ENCODE data around the gene SENP6.
"Not testable (repeated sequence)": the region's sequence is repeated elsewhere in the genome, so short reads cannot be mapped to it uniquely, and the experiment has no call there.

Gene SENP6

GRCh38 chr6:75601304-75602245 is at the start of gene SENP6:
TSS of gene SENP6 (plus strand) at chr6:75601880. CDS start at chr6:75602525, 645 bp downstream.
- DNase-seq, result peak; percentile 64

GRCh38 chr6:75556240-75556639 is 45.4 kb upstream of the SENP6 start:
- DNase-seq, result no peak

GRCh38 chr6:75557068-75557467 is 44.6 kb upstream of the SENP6 start:
- no peak for DNase-seq

GRCh38 chr6:75563032-75563431 is 38.6 kb upstream of the SENP6 start:
- DNase-seq, result no peak

- no peak for DNase-seq
Observed at GRCh38 chr6:75566137-75566767, 35.4 kb upstream of the SENP6 start.

- DNase-seq, result no peak
Observed at GRCh38 chr6:75568100-75568499, 33.6 kb upstream of the SENP6 start.

GRCh38 chr6:75568965-75569364 is 32.7 kb upstream of the SENP6 start:
- no peak for DNase-seq

- not testable (repeated sequence) for DNase-seq
Observed at GRCh38 chr6:75570671-75571070, 31.0 kb upstream of the SENP6 start.

GRCh38 chr6:75572072-75572471 is 29.6 kb upstream of the SENP6 start:
- no peak for DNase-seq

- DNase-seq, result no peak
Observed at GRCh38 chr6:75579951-75580350, 21.7 kb upstream of the SENP6 start.

- no peak for DNase-seq
Observed at GRCh38 chr6:75581231-75581630, 20.4 kb upstream of the SENP6 start.

- DNase-seq, result not testable (repeated sequence)
Observed at GRCh38 chr6:75584552-75584951, 17.1 kb upstream of the SENP6 start.

- DNase-seq, result no peak
Observed at GRCh38 chr6:75588948-75589347, 12.7 kb upstream of the SENP6 start.

GRCh38 chr6:75590370-75590769 is 11.3 kb upstream of the SENP6 start:
- no peak for DNase-seq

GRCh38 chr6:75596380-75596779 is 5.3 kb upstream of the SENP6 start:
- DNase-seq, result not testable (repeated sequence)

- peak; percentile 33 for DNase-seq
Observed at GRCh38 chr6:75600768-75601167, 912 bp upstream of the SENP6 start.

- DNase-seq, result peak; percentile 55
Observed at GRCh38 chr6:75602246-75603105, 796 bp downstream of the SENP6 start.

- peak; percentile 44 for DNase-seq
Observed at GRCh38 chr6:75603106-75603420, 1.4 kb downstream of the SENP6 start.

- DNase-seq, result no peak
Observed at GRCh38 chr6:75604294-75604693, 2.6 kb downstream of the SENP6 start.

- DNase-seq, result no peak
Observed at GRCh38 chr6:75605635-75606034, 4.0 kb downstream of the SENP6 start.

- no peak for DNase-seq
Observed at GRCh38 chr6:75608304-75608703, 6.6 kb downstream of the SENP6 start.

- DNase-seq, result no peak
Observed at GRCh38 chr6:75608956-75609533, 7.4 kb downstream of the SENP6 start.
